ENCODE measurements around the gene ACKR4.

DNA sequence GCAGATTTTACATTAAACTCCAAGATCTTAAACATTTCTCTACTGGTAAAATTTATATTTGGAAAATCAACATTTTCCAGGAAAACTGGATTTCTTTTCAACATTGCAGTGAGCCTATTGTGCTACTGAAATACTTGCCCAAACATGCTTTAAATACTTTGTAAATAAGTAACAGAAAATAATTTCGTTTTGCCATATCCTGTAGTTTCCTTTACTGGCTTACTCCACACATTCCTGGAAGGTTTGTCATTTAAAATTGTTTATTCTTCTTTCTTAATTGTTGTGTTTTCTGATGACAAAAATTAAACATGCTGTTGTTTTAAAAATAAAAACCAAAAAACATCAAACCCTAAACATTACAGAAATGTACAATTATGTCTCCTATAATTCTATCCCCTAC lies 40.5 kb downstream of the ACKR4 start:
- TF ChIP-seq, protein P1, sequence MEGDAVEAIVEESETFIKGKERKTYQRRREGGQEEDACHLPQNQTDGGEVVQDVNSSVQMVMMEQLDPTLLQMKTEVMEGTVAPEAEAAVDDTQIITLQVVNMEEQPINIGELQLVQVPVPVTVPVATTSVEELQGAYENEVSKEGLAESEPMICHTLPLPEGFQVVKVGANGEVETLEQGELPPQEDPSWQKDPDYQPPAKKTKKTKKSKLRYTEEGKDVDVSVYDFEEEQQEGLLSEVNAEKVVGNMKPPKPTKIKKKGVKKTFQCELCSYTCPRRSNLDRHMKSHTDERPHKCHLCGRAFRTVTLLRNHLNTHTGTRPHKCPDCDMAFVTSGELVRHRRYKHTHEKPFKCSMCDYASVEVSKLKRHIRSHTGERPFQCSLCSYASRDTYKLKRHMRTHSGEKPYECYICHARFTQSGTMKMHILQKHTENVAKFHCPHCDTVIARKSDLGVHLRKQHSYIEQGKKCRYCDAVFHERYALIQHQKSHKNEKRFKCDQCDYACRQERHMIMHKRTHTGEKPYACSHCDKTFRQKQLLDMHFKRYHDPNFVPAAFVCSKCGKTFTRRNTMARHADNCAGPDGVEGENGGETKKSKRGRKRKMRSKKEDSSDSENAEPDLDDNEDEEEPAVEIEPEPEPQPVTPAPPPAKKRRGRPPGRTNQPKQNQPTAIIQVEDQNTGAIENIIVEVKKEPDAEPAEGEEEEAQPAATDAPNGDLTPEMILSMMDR (IDR thresholded peaks at IDR 0.05), result no peak
- no peak for TF ChIP-seq POLR2A (IDR thresholded peaks at IDR 0.05)
- no peak for TF ChIP-seq POLR2AphosphoS5 (IDR thresholded peaks at IDR 0.05)
- no peak for TF ChIP-seq EP300 (IDR thresholded peaks at IDR 0.05)
